Right cardiac atrium (tissue), 5 donors: ENCODE measurements around the gene ZNF471. TPM values are rescaled to one million over a fixed set of nuclear protein-coding genes. Genes with fewer than 3 reads are reported as not detected.

Experiments
- ATAC-seq, 2 donors: fragments of 200-7000 bp; cut with Tn5 transposase; one replicate each; pipeline versions ENCODE4 v1.8.0 to v1.9.1; 2020; ENCODE audit warnings: moderate library complexity in 2 of 2, mild to moderate bottlenecking in 1 of 2
- DNase-seq, 3 donors: peaks; one replicate each; pipeline ENCODE4 v3.0.0-alpha.2; 2020
- H3K27ac ChIP-seq: one replicate; pipeline ENCODE4 v1.5.1; 2013; ENCODE audit warnings: mild to moderate bottlenecking, low read length, control low read depth, moderate library complexity
- H3K27me3 ChIP-seq: one replicate; pipeline ENCODE4 v1.6.1; 2013; ENCODE audit not compliant: control insufficient read depth, insufficient read depth
- H3K4me1 ChIP-seq: one replicate; pipeline ENCODE4 v1.6.1; 2013; ENCODE audit warnings: low read length; ENCODE audit not compliant: control insufficient read depth, insufficient read depth
- H3K4me3 ChIP-seq: one replicate; pipeline ENCODE4 v1.5.1; 2013; ENCODE audit warnings: low read length, control low read depth
- H3K9me3 ChIP-seq: one replicate; pipeline ENCODE4 v1.6.1; 2013; ENCODE audit warnings: low read length; ENCODE audit not compliant: control insufficient read depth
- WGBS: extraction: QIAGEN DNeasy Blood & Tissue Kit; methylation state at CpG from one replicate; pipeline ENCODE4 v1.1.7; 2013; 5-methylcytosine and 5-hydroxymethylcytosine counted together
- intact Hi-C, 4 donors: fragments of 100-400 bp; cut with DNase I; formaldehyde crosslinking; loops; one replicate each; pipeline versions ENCODE4 v1.11.0 to v1.14.0; 2022 to 2023
- polyA plus RNA-seq: library from polyadenylated mRNA; stranded (reverse); fragments of 200-250 nt; gene quantifications from one replicate; pipeline ENCODE4 v1.2.3, GENCODE V29; 2013
- total RNA-seq, 4 donors: library from RNA; stranded (reverse); fragmentation: NEBNext Ultra II Directional; extraction: Animal tissue kit (Norgen Biotek cat#: 25700); gene quantifications; one replicate each; pipeline ENCODE4 v1.2.1, GENCODE V29; 2021
- donor health status: healthy with polysubstance abuse.
- donor health status: DM: no; HTN: yes; CAD: no.
- donor health status: DM: no; HTN: no; CAD: no.
- donor health status: DM: no; HTN: yes; CAD: no; lungs with severe emphysema.
- donor health status: DM: yes; HTN: yes; CAD: no.

The ZNF471 gene
- total and polyA plus RNA-seq, 5 donors = 2.8 to 9.3 (median 5.7) TPM

- H3K4me3 ChIP-seq = no peak overlapping the region
- intact Hi-C loops = no loop called here
- no peaks in the 10 kb centered on the region for H3K27me3 ChIP-seq
- no peak overlapping the region for H3K27ac ChIP-seq
- DNase-seq = no peak
- H3K9me3 ChIP-seq = peaks cover 19% of the 10 kb centered on the region
- no peak for ATAC-seq
- whole genome bisulfite sequencing = 99% methylated on average over 3 of the region's 3 CpGs
- no peaks in the 10 kb centered on the region for H3K4me1 ChIP-seq
These were observed 66.3 kb downstream of the ZNF471 start for GRCh38 chr19:56573914-56574313.

GRCh38 chr19:56577719-56578602 is 70.3 kb downstream of the ZNF471 start:
- no peak overlapping the region for H3K27ac ChIP-seq
- WGBS = 99% methylated on average over 11 of the region's 11 CpGs
- H3K4me1 ChIP-seq = no peaks in the 10 kb centered on the region
- no peak for ATAC-seq
- DNase-seq = no peak
- no peaks in the 10 kb centered on the region for H3K27me3 ChIP-seq
- H3K4me3 ChIP-seq = no peak overlapping the region
- intact Hi-C loops = no loop called here
- peaks cover 23% of the 10 kb centered on the region for H3K9me3 ChIP-seq

Other genes with a start within 250 kb of the ZNF471 start
- not detected for gene EDDM13, start 235.1 kb upstream of the ZNF471 start, total RNA-seq
- 0.32 TPM for gene EDDM13, start 235.1 kb upstream of the ZNF471 start, polyA plus RNA-seq
- gene ZSCAN5A, start 193.0 kb upstream of the ZNF471 start, total RNA-seq = 10 to 100 TPM; 18.2 to 25.8 (median 21.7) TPM
- 16.5 TPM for gene ZSCAN5A, start 193.0 kb upstream of the ZNF471 start, polyA plus RNA-seq
- gene ZNF582, start 114.3 kb upstream of the ZNF471 start, total RNA-seq = 1 to 10 TPM; 3.6 to 5.8 (median 4.8) TPM
- 6.3 TPM for gene ZNF582, start 114.3 kb upstream of the ZNF471 start, polyA plus RNA-seq
- gene ZNF583, start 103.5 kb upstream of the ZNF471 start, total RNA-seq = 1 to 10 TPM; 5.6 to 8.6 (median 7.0) TPM
- gene ZNF583, start 103.5 kb upstream of the ZNF471 start, polyA plus RNA-seq = 3.1 TPM
- 1 to 10 TPM; 3.3 to 7.2 (median 5.3) TPM for gene ZNF667, start 30.5 kb upstream of the ZNF471 start, total RNA-seq
- gene ZNF667, start 30.5 kb upstream of the ZNF471 start, polyA plus RNA-seq = 3.2 TPM
- gene ZFP28, start 31.1 kb downstream of the ZNF471 start, total RNA-seq = 1 to 10 TPM; 5.2 to 6.7 (median 6.0) TPM
- gene ZFP28, start 31.1 kb downstream of the ZNF471 start, polyA plus RNA-seq = 3.8 TPM
- 1 to 10 TPM; 3.5 to 5.2 (median 4.8) TPM for gene ZNF470, start 59.6 kb downstream of the ZNF471 start, total RNA-seq
- 2.8 TPM for gene ZNF470, start 59.6 kb downstream of the ZNF471 start, polyA plus RNA-seq
- gene ZNF71, start 87.4 kb downstream of the ZNF471 start, total RNA-seq = 1 to 10 TPM; 5.7 to 7.5 (median 6.4) TPM
- gene ZNF71, start 87.4 kb downstream of the ZNF471 start, polyA plus RNA-seq = 5.0 TPM
- under 1 TPM in 2 of 4 donors, not detected in 2; 0.31 to 0.40 TPM for gene SMIM17, start 135.3 kb downstream of the ZNF471 start, total RNA-seq
- 0.18 TPM for gene SMIM17, start 135.3 kb downstream of the ZNF471 start, polyA plus RNA-seq
- gene ZNF835, start 163.9 kb downstream of the ZNF471 start, total RNA-seq = 1 to 10 TPM; 3.6 to 7.4 (median 6.1) TPM
- gene ZNF835, start 163.9 kb downstream of the ZNF471 start, polyA plus RNA-seq = 1.6 TPM